ENCODE data around the gene CCDC144A. TPM values are rescaled to one million over a fixed set of nuclear protein-coding genes. Genes with fewer than 3 reads are reported as not detected.
A peak's percentile ranks its signal among the peaks of the same experiment; 100 is the strongest.
"Not testable (repeated sequence)": the region's sequence is repeated elsewhere in the genome, so short reads cannot be mapped to it uniquely, and the experiment has no call there.

CCDC144A gene, protein sequence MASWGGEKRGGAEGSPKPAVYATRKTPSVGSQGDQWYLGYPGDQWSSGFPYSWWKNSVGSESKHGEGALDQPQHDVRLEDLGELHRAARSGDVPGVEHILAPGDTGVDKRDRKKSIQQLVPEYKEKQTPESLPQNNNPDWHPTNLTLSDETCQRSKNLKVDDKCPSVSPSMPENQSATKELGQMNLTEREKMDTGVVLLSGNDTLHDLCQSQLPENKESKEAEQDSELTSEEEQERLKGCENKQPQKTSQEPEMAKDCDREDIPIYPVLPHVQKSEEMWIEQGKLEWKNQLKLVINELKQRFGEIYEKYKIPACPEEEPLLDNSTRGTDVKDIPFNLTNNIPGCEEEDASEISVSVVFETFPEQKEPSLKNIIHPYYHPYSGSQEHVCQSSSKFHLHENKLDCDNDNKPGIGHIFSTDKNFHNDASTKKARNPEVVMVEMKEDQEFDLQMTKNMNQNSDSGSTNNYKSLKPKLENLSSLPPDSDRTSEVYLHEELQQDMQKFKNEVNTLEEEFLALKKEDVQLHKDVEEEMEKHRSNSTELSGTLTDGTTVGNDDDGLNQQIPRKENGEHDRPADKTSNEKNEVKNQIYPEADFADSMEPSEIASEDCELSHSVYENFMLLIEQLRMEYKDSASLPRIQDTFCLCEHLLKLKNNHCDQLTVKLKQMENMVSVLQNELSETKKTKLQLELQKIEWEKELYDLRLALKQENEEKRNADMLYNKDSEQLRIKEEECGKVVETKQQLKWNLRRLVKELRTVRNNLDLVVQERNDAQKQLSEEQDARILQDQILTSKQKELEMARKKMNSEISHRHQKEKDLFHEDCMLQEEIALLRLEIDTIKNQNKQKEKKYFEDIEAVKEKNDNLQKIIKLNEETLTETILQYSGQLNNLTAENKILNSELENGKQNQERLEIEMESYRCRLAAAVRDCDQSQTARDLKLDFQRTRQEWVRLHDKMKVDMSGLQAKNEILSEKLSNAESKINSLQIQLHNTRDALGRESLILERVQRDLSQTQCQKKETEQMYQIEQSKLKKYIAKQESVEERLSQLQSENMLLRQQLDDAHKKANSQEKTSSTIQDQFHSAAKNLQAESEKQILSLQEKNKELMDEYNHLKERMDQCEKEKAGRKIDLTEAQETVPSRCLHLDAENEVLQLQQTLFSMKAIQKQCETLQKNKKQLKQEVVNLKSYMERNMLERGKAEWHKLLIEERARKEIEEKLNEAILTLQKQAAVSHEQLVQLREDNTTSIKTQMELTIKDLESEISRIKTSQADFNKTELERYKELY (N-terminal part only)
- 1 to 10 TPM; 1.7 to 2.4 TPM for total RNA-seq

DNA sequence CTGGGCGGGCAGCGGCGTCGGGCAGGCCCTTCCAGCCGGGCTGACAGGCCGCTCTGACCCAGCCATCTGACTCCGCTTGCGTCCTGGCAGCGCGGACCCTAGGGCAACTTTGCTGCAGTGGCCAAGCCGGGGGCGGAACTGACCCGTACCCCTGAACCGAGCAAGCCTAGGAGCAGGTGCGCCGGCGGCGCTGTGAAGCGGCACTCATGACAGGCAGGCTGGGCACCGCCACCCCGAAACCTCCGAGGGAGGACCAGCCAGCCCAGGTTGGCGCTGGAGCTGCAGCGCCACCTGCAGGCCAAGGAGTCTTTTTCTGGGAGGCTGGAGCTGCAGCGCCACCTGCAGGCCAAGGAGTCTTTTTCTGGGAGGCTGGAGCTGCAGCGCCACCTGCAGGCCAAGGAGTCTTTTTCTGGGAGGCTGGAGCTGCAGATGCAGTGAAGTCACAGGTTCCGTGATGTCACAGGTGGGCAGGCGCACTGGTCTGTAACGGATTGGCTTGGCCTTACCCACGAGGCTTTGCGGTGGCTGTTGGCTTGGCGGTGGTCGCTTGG is at the start of gene CCDC144A:
Gene CCDC144A, plus strand, starts transcription at position 511 of the 551 bp plus-strand sequence. CDS start 160 bp downstream, outside the sequence.
- Mint-ChIP-seq H3K27ac (peak within 1 kb of the TSS; percentile 25), H3K4me3 (peak within 1 kb of the TSS; percentile 24)
- CTCF ChIA-PET = interaction anchor here (0.7 to 2.0 kb wide), 6 partner anchors 82 to 385 kb away, joined by 3 to 15 read pairs (median 4); no protein-coding TSS in a partner anchor
- intact Hi-C loops (cut with micrococcal nuclease); H3K9me3 Mint-ChIP-seq; POLR2A ChIA-PET; H3K4me1 Mint-ChIP-seq (ENCODE audit: low read depth); H3K36me3 Mint-ChIP-seq (ENCODE audit: low read depth); H3K27me3 Mint-ChIP-seq: not testable (repeated sequence)
- TF ChIP-seq, protein P1, sequence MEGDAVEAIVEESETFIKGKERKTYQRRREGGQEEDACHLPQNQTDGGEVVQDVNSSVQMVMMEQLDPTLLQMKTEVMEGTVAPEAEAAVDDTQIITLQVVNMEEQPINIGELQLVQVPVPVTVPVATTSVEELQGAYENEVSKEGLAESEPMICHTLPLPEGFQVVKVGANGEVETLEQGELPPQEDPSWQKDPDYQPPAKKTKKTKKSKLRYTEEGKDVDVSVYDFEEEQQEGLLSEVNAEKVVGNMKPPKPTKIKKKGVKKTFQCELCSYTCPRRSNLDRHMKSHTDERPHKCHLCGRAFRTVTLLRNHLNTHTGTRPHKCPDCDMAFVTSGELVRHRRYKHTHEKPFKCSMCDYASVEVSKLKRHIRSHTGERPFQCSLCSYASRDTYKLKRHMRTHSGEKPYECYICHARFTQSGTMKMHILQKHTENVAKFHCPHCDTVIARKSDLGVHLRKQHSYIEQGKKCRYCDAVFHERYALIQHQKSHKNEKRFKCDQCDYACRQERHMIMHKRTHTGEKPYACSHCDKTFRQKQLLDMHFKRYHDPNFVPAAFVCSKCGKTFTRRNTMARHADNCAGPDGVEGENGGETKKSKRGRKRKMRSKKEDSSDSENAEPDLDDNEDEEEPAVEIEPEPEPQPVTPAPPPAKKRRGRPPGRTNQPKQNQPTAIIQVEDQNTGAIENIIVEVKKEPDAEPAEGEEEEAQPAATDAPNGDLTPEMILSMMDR (IDR thresholded peaks at IDR 0.05) = peak; percentile 98
- DNase-seq (peak; percentile 91), ATAC-seq (peak; percentile 79)

DNA sequence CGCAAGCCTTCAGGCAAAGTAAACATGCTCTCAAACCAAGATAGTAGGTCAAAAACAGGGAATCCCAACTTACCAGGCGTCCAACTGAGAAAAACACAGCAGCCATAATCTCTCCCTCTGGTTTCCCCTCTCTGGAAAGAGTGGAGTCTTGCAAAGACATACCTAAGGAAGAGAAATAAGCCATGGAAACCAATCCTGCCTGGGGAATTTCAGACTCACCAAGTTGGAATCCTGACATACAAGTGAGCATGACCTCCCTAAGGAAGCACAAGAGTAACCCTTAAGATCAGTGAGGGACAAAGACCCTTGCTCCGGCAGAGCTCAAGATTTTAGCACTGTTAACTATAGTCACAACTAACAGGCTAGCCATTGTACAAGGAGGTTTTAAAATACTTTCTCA is 40.5 kb upstream of the CCDC144A start:
- intact Hi-C loops (cut with micrococcal nuclease) = no loop called here
- DNase-seq (no peak), ATAC-seq (no peak)
- POLR2A ChIA-PET = no interaction called here
- H3K36me3 Mint-ChIP-seq (ENCODE audit: low read depth) = peaks cover 2% of the 10 kb centered on the region
- H3K27ac Mint-ChIP-seq = no peak overlapping the region
- TF ChIP-seq, protein P1 (IDR thresholded peaks at IDR 0.05) = no peak
- H3K9me3 Mint-ChIP-seq = no peaks in the 10 kb centered on the region
- H3K4me3 Mint-ChIP-seq = no peak overlapping the region
- H3K27me3 Mint-ChIP-seq = no peaks in the 10 kb centered on the region
- CTCF ChIA-PET = no interaction called here
- H3K4me1 Mint-ChIP-seq (ENCODE audit: low read depth) = peaks cover 17% of the 10 kb centered on the region

DNA sequence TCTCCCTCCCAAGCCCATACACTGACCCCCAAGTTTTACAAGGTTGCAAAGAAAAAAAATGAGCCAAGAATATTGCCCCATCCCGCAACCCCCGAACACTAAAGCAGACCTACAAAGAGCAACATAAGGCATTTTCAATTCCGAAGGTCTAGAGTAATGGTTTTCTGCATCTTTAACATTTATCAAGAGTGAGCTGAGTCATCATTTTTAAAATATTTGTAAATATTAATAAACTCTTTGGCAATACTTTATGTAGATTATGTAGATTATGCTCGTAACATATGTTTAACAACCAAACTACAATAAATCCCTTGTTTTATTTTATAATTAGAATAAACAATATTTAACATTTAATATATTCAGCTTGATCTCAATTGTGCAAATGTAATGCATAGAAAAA is 37.8 kb upstream of the CCDC144A start:
- H3K4me3 Mint-ChIP-seq = peak overlapping the region; percentile 84
- no peaks in the 10 kb centered on the region for H3K36me3 Mint-ChIP-seq (ENCODE audit: low read depth)
- ATAC-seq = no peak
- POLR2A ChIA-PET = interaction anchor here (1.2 kb wide), 1 partner anchor 13 kb away, joined by 3 read pairs; no protein-coding TSS in a partner anchor
- peaks cover 17% of the 10 kb centered on the region for H3K4me1 Mint-ChIP-seq (ENCODE audit: low read depth)
- TF ChIP-seq, protein P1 (IDR thresholded peaks at IDR 0.05) = no peak
- DNase-seq = no peak
- CTCF ChIA-PET = interaction anchor here (1.1 to 1.4 kb wide), 3 partner anchors 15 to 116 kb away, joined by 3 read pairs; no protein-coding TSS in a partner anchor
- peaks cover 2% of the 10 kb centered on the region for H3K27me3 Mint-ChIP-seq
- no peaks in the 10 kb centered on the region for H3K9me3 Mint-ChIP-seq
- intact Hi-C loops (cut with micrococcal nuclease) = no loop called here
- H3K27ac Mint-ChIP-seq = no peak overlapping the region

DNA sequence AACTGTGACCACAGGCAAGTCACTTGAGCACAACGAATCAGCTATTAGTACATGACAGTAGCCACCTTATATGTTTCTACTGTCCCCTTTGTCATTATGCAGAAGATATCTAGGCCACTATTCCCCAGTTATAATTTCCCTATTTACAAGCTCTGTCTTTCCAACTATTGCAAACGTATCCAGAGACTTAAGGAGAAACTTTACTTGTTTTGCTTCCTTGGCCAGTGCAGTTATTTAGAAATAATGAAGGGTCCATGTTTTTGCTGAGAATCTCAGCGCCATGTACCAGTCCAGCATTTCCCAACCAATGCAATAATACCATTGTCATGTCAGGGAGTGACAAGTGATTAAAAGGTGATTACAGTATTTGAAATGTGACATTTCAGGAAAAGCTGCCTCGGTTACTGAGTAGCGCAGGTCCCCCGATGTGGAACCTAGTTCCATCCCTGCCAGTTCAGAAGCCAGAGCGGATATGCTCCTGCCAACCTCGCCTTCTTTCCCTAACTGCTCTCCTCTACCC is 37.1 kb upstream of the CCDC144A start:
- intact Hi-C loops (cut with micrococcal nuclease) = no loop called here
- no peaks in the 10 kb centered on the region for H3K36me3 Mint-ChIP-seq (ENCODE audit: low read depth)
- peaks cover 17% of the 10 kb centered on the region for H3K4me1 Mint-ChIP-seq (ENCODE audit: low read depth)
- ChIA-PET CTCF (interaction anchor here (0.6 to 1.4 kb wide), 4 partner anchors 14 to 1202 kb away, joined by 3 read pairs; no protein-coding TSS in a partner anchor), POLR2A (interaction anchor here (1.2 kb wide), 1 partner anchor 13 kb away, joined by 3 read pairs; no protein-coding TSS in a partner anchor)
- DNase-seq = no peak
- H3K27ac Mint-ChIP-seq = peak overlapping the region; percentile 29
- peaks cover 2% of the 10 kb centered on the region for H3K27me3 Mint-ChIP-seq
- TF ChIP-seq, protein P1 (IDR thresholded peaks at IDR 0.05) = no peak
- peak; percentile 14 for ATAC-seq
- no peaks in the 10 kb centered on the region for H3K9me3 Mint-ChIP-seq
- H3K4me3 Mint-ChIP-seq = peak overlapping the region; percentile 84
